ENCODE results near the gene JMJD4.

DNA sequence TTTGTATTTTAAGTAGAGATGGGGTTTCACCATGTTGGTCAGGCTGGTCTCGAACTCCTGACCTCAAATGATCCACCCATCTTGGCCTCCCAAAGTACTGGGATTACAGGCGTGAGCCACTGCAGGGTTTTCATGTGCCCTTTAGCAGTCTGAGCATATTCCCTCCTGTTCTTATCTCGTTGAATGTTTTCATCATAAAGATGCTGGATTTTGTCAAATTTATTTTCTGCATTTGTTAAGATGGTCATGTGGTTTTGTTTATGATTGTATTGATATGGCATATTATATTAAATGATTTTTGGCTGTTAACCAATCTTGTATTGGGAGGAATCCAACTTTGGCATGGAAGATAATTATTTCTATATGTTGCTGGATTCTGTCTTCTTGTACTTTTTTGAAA, 8.8 kb downstream of the JMJD4 start:
- TF ChIP-seq, protein P1, sequence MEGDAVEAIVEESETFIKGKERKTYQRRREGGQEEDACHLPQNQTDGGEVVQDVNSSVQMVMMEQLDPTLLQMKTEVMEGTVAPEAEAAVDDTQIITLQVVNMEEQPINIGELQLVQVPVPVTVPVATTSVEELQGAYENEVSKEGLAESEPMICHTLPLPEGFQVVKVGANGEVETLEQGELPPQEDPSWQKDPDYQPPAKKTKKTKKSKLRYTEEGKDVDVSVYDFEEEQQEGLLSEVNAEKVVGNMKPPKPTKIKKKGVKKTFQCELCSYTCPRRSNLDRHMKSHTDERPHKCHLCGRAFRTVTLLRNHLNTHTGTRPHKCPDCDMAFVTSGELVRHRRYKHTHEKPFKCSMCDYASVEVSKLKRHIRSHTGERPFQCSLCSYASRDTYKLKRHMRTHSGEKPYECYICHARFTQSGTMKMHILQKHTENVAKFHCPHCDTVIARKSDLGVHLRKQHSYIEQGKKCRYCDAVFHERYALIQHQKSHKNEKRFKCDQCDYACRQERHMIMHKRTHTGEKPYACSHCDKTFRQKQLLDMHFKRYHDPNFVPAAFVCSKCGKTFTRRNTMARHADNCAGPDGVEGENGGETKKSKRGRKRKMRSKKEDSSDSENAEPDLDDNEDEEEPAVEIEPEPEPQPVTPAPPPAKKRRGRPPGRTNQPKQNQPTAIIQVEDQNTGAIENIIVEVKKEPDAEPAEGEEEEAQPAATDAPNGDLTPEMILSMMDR (conservative IDR thresholded peaks at IDR 0.05) = no peak
- TF ChIP-seq EZH2 (IDR thresholded peaks at IDR 0.05; ENCODE audit: low read depth) = no peak

All from PC-9 (cell line).